MV-4-11 (cell line): ENCODE results near the gene MED25.
"Not testable (repeated sequence)": the region's sequence is repeated elsewhere in the genome, so short reads cannot be mapped to it uniquely, and the experiment has no call there.

ENCODE experiments used
- DNase-seq: peaks from one replicate; lab custom pipeline; 2025; lab: John Stamatoyannopoulos, UW

The MED25 gene

GRCh38 chr19:49816590-49816989 lies 1.5 kb upstream of the MED25 start:
- DNase-seq: no peak

GRCh38 chr19:49818649-49819370 lies 721 bp downstream of the MED25 start:
- DNase-seq: no peak

GRCh38 chr19:49819452-49820115 lies 1.5 kb downstream of the MED25 start:
- DNase-seq: not testable (repeated sequence)

GRCh38 chr19:49820125-49820524 lies 2.0 kb downstream of the MED25 start:
- no peak for DNase-seq

- DNase-seq: no peak
Observed at GRCh38 chr19:49823472-49823871, 5.4 kb downstream of the MED25 start.

- DNase-seq: no peak
Observed at GRCh38 chr19:49824662-49825061, 6.6 kb downstream of the MED25 start.

- DNase-seq: no peak
Observed at GRCh38 chr19:49827034-49827433, 8.9 kb downstream of the MED25 start.

GRCh38 chr19:49829200-49829599 lies 11.1 kb downstream of the MED25 start:
- no peak for DNase-seq

- no peak for DNase-seq
Observed at GRCh38 chr19:49829721-49830120, 11.6 kb downstream of the MED25 start.

GRCh38 chr19:49830766-49831165 lies 12.7 kb downstream of the MED25 start:
- DNase-seq: peak; percentile 56

- peak; percentile 75 for DNase-seq
Observed at GRCh38 chr19:49831592-49831991, 13.5 kb downstream of the MED25 start.

GRCh38 chr19:49832556-49832955 lies 14.5 kb downstream of the MED25 start:
- DNase-seq: peak; percentile 95

- DNase-seq: no peak
Observed at GRCh38 chr19:49833599-49833998, 15.5 kb downstream of the MED25 start.

GRCh38 chr19:49835562-49835961 lies 17.5 kb downstream of the MED25 start:
- DNase-seq: no peak

- DNase-seq: no peak
Observed at GRCh38 chr19:49836176-49837008, 18.3 kb downstream of the MED25 start.

GRCh38 chr19:49837009-49837310 lies 18.9 kb downstream of the MED25 start:
- peak; percentile 39 for DNase-seq

- DNase-seq: no peak
Observed at GRCh38 chr19:49837425-49837824, 19.3 kb downstream of the MED25 start.

GRCh38 chr19:49838885-49839588 lies 20.9 kb downstream of the MED25 start:
- no peak for DNase-seq

- no peak for DNase-seq
Observed at GRCh38 chr19:49839713-49840112, 21.6 kb downstream of the MED25 start.

- no peak for DNase-seq
Observed at GRCh38 chr19:49840321-49840720, 22.2 kb downstream of the MED25 start.

- DNase-seq: peak; percentile 38
Observed at GRCh38 chr19:49840736-49841249, 22.7 kb downstream of the MED25 start.

GRCh38 chr19:49843265-49843664 lies 25.2 kb downstream of the MED25 start:
- peak; percentile 54 for DNase-seq
